VCaP (cell line): ENCODE measurements around the gene OR5D16.

Source experiments
- H3K27ac ChIP-seq: fragments of 450-650 bp; 2 replicates; pipeline ENCODE4 v1.5.1; 2017
- TF ChIP-seq, protein P1 (sequence below): fragments of 450-650 bp; conservative IDR thresholded peaks from 2 replicates; pipeline ENCODE4 v1.5.1; 2017; ENCODE audit warnings: mild to moderate bottlenecking, moderate library complexity

OR5D16 gene

GRCh38 chr11:55838452-55838851 is at the start of gene OR5D16:
OR5D16 (plus strand) TSS chr11:55838752; CDS start chr11:55838752, 0 bp downstream.
- TF ChIP-seq, protein P1, sequence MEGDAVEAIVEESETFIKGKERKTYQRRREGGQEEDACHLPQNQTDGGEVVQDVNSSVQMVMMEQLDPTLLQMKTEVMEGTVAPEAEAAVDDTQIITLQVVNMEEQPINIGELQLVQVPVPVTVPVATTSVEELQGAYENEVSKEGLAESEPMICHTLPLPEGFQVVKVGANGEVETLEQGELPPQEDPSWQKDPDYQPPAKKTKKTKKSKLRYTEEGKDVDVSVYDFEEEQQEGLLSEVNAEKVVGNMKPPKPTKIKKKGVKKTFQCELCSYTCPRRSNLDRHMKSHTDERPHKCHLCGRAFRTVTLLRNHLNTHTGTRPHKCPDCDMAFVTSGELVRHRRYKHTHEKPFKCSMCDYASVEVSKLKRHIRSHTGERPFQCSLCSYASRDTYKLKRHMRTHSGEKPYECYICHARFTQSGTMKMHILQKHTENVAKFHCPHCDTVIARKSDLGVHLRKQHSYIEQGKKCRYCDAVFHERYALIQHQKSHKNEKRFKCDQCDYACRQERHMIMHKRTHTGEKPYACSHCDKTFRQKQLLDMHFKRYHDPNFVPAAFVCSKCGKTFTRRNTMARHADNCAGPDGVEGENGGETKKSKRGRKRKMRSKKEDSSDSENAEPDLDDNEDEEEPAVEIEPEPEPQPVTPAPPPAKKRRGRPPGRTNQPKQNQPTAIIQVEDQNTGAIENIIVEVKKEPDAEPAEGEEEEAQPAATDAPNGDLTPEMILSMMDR, result no peak
- H3K27ac ChIP-seq, result no peak within 1 kb of the TSS

- TF ChIP-seq, protein P1, result no peak
- no peak overlapping the region for H3K27ac ChIP-seq
Observed at GRCh38 chr11:55791606-55792005, 46.9 kb upstream of the OR5D16 start.

- TF ChIP-seq, protein P1, result no peak
- H3K27ac ChIP-seq, result no peak overlapping the region
Observed at GRCh38 chr11:55793321-55793720, 45.2 kb upstream of the OR5D16 start.

GRCh38 chr11:55795256-55795655 is 43.3 kb upstream of the OR5D16 start, which contains the start of gene OR5D14:
OR5D14 (plus strand) TSS chr11:55795556; CDS start chr11:55795556, 0 bp downstream.
- TF ChIP-seq, protein P1, result no peak
- H3K27ac ChIP-seq, result no peak within 1 kb of the TSS

GRCh38 chr11:55806248-55806647 is 32.3 kb upstream of the OR5D16 start:
- TF ChIP-seq, protein P1, result no peak
- H3K27ac ChIP-seq, result no peak overlapping the region

GRCh38 chr11:55811067-55811466 is 27.5 kb upstream of the OR5D16 start, which contains the start of gene OR5L1:
OR5L1 (plus strand) TSS chr11:55811367; CDS start chr11:55811467, 100 bp downstream.
- TF ChIP-seq, protein P1, result no peak
- H3K27ac ChIP-seq, result no peak within 1 kb of the TSS

DNA sequence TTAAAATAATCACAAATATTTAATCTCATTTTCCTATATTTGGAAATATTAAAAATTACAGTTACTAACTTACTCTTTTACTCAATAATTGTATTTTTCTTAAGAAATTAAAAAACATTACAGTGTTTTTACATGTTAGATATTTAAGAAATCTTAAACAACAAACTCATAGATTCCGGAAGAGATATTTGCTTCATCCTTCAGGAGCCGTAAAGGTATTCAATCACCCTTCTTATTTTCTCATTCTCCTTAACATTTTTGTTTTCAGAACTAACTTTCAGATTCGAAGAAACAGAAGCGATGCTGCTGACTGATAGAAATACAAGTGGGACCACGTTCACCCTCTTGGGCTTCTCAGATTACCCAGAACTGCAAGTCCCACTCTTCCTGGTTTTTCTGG is 19.2 kb upstream of the OR5D16 start, which contains the start of gene OR5D18:
Gene OR5D18 (plus strand): TSS at position 301 of the 400 bp plus-strand sequence. CDS start 0 bp downstream, at position 301.
- TF ChIP-seq, protein P1, result no peak
- H3K27ac ChIP-seq, result no peak within 1 kb of the TSS
